HCT116 (cell line): Measurements from ENCODE around the gene MCM9. TPM values are rescaled to one million over a fixed set of nuclear protein-coding genes. Genes with fewer than 3 reads are reported as not detected.

Experiments used
- ATAC-seq: fragments of 200-7000 bp; cut with Tn5 transposase; 2 replicates; pipeline ENCODE4 v1.9.1; 2020; ENCODE audit warnings: mild to moderate bottlenecking, moderate library complexity
- BruUV-seq: library from RNA; stranded (reverse); fragments of 400-500 nt; replicated peaks from 2 replicates; lab custom pipeline; 2021; lab: Mats Ljungman, UMichigan
- CTCF ChIA-PET: fragments of 300-600 bp; sonication (Branson Sonifier 250); formaldehyde crosslinking; loops from one replicate; lab custom pipeline; 2021; ENCODE audit warnings: antibody characterized with exemption; lab: Charles Lee
- POLR2A ChIA-PET: fragments of 300-600, 350-600 bp; sonication (Branson Sonifier 250); formaldehyde crosslinking; loops from one replicate; lab custom pipeline; 2021; ENCODE audit warnings: antibody characterized with exemption; lab: Charles Lee
- RAD21 ChIA-PET, 2 experiments: fragments of 300-600 bp; sonication (Branson Sonifier 250); formaldehyde crosslinking; loops; one replicate each; lab custom pipeline; 2023; ENCODE audit warnings: low total read pairs in 2 of 2; ENCODE audit not compliant: uncharacterized antibody in 2 of 2, unreplicated experiment in 2 of 2, low non-redundant PET in 1 of 2; lab: Charles Lee
- DNase-seq: peaks from one replicate; pipeline ENCODE4 v3.0.0-alpha.2; 2010; ENCODE audit warnings: low read depth, low spot score
- H2AFZ ChIP-seq: fragments of 200-600 bp; shearing (Covaris generic), sonication (generic); 2 replicates; pipeline ENCODE4 v1.6.1; 2017; ENCODE audit warnings: low read depth, mixed run types, mixed read lengths, antibody characterized with exemption, low read length; ENCODE audit not compliant: poor library complexity, severe bottlenecking
- H3K27ac ChIP-seq: 2 replicates; pipeline ENCODE4 v1.5.1; 2012; ENCODE audit warnings: low read depth, low read length
- H3K27me3 ChIP-seq: fragments of 200-600 bp; sonication (generic); 2 replicates; pipeline ENCODE4 v1.6.1; 2016; ENCODE audit warnings: mixed run types, low read length, mixed read lengths; ENCODE audit not compliant: insufficient read depth
- H3K36me3 ChIP-seq, 2 experiments: fragments of 200-500 bp in 1 of 2; fragments of 200-600 bp in 1 of 2; sonication (Bioruptor generic) in 1 of 2; sonication (generic) in 1 of 2; 2 replicates each; pipeline versions ENCODE4 v1.5.1 to v1.6.1; 2014 to 2016; ENCODE audit warnings: low read length in 2 of 2, inconsistent platforms in 1 of 2, mixed read lengths in 1 of 2, mixed run types in 1 of 2; ENCODE audit not compliant: insufficient read depth in 2 of 2, control insufficient read depth in 1 of 2
- H3K4me1 ChIP-seq, 2 experiments: fragments of 200-600 bp in 1 of 2; sonication (generic) in 1 of 2; 2 replicates each; pipeline versions ENCODE4 v1.5.1 to v1.6.1; 2012 to 2017; ENCODE audit warnings: low read length in 2 of 2, inconsistent platforms in 1 of 2, mild to moderate bottlenecking in 1 of 2, mixed read lengths in 1 of 2, mixed run types in 1 of 2, moderate library complexity in 1 of 2; ENCODE audit not compliant: insufficient read depth in 2 of 2, control insufficient read depth in 1 of 2
- H3K4me2 ChIP-seq: fragments of 200-600 bp; sonication (generic); 2 replicates; pipeline ENCODE4 v1.6.1; 2017; ENCODE audit warnings: mixed run types, low read length, mixed read lengths
- H3K4me3 ChIP-seq, 2 experiments: fragments of 200-600 bp in 1 of 2; sonication (generic) in 1 of 2; replicated peaks in 1 of 2; 2 replicates each; pipeline ENCODE4 v1.5.1; 2011 to 2016; ENCODE audit warnings: low read length in 2 of 2, control low read depth in 1 of 2, low read depth in 1 of 2, mild to moderate bottlenecking in 1 of 2, mixed read lengths in 1 of 2, mixed run types in 1 of 2
- H3K79me2 ChIP-seq: fragments of 200-600 bp; sonication (generic); 2 replicates; pipeline ENCODE4 v1.6.1; 2017; ENCODE audit warnings: mild to moderate bottlenecking, mixed run types, low read length, moderate library complexity, mixed read lengths; ENCODE audit not compliant: insufficient read depth
- H3K9ac ChIP-seq: fragments of 200-600 bp; sonication (generic); 2 replicates; pipeline ENCODE4 v1.6.1; 2016; ENCODE audit warnings: low read length, mixed read lengths
- H3K9me2 ChIP-seq: fragments of 200-600 bp; sonication (generic), shearing (Covaris generic); 2 replicates; pipeline ENCODE4 v1.6.1; 2017; ENCODE audit warnings: mixed run types, mild to moderate bottlenecking, moderate library complexity; ENCODE audit not compliant: insufficient read depth
- H3K9me3 ChIP-seq, 2 experiments: fragments of 200-500 bp in 1 of 2; fragments of 200-600 bp in 1 of 2; sonication (Bioruptor generic) in 1 of 2; sonication (generic) in 1 of 2; 2 replicates each; pipeline ENCODE4 v1.6.1; 2014 to 2017; ENCODE audit warnings: low read length in 2 of 2, mixed read lengths in 2 of 2, inconsistent platforms in 1 of 2, low read depth in 1 of 2, mild to moderate bottlenecking in 1 of 2, mixed run types in 1 of 2, moderate library complexity in 1 of 2; ENCODE audit not compliant: control insufficient read depth in 1 of 2, insufficient read depth in 1 of 2
- H4K20me1 ChIP-seq: fragments of 200-600 bp; sonication (generic), shearing (Covaris generic); 2 replicates; pipeline ENCODE4 v1.6.1; 2017; ENCODE audit warnings: mixed run types, mild to moderate bottlenecking, moderate library complexity; ENCODE audit not compliant: insufficient read depth
- CEBPB ChIP-seq: IDR thresholded peaks from 2 replicates; pipeline ENCODE4 v1.6.1; 2012; ENCODE audit warnings: low read depth
- ELF1 ChIP-seq: IDR thresholded peaks from 2 replicates; pipeline ENCODE4 v1.6.1; 2012; ENCODE audit warnings: low read depth, borderline replicate concordance
- EZH2 ChIP-seq: fragments of 200-600 bp; sonication (generic); IDR thresholded peaks from 2 replicates; pipeline ENCODE4 v1.6.1; 2017; ENCODE audit warnings: antibody characterized with exemption, mixed run types
- POLR2AphosphoS5 ChIP-seq: IDR thresholded peaks from 2 replicates; pipeline ENCODE4 v1.6.1; 2011; ENCODE audit warnings: mild to moderate bottlenecking, low read depth, low read length, moderate library complexity
- TCF7L2 ChIP-seq: IDR thresholded peaks from 2 replicates; pipeline ENCODE4 v1.7.0; 2011; ENCODE audit warnings: borderline replicate concordance, inconsistent platforms; ENCODE audit not compliant: insufficient read depth, insufficient read length; ENCODE audit errors: extremely low read depth
- ZFX ChIP-seq: fragments of 450-650 bp; IDR thresholded peaks from 2 replicates; pipeline ENCODE4 v1.6.1; 2017
- ZNF274 ChIP-seq: fragments of 200-500 bp; sonication (Bioruptor generic); IDR thresholded peaks from 2 replicates; pipeline ENCODE4 v1.6.1; 2014; ENCODE audit warnings: mild to moderate bottlenecking, low read depth, low read length, inconsistent platforms
- intact Hi-C: fragments of 100-400 bp; cut with micrococcal nuclease; formaldehyde crosslinking; loops from 2 replicates; pipeline ENCODE4 v1.10.0; 2022
- total RNA-seq: library from RNA; stranded (reverse); gene quantifications from one replicate; pipeline ENCODE4 v1.2.1, GENCODE V29; 2021; ENCODE audit not compliant: unreplicated experiment
- TF ChIP-seq, protein P1 (sequence below): IDR thresholded peaks from 2 replicates; pipeline ENCODE4 v1.6.1; 2012; ENCODE audit warnings: low read depth

MCM9 gene
- total RNA-seq, 1 experiment from 2014 or later = 13.6 TPM

- TF ChIP-seq POLR2AphosphoS5 = no peak
Measured at GRCh38 chr6:118982575-118982911, 47.6 kb upstream of the MCM9 start (continued).

- DNase-seq = no peak
- CTCF ChIA-PET = no interaction called here
Measured at GRCh38 chr6:118981884-118982574, 47.1 kb upstream of the MCM9 start.

DNA sequence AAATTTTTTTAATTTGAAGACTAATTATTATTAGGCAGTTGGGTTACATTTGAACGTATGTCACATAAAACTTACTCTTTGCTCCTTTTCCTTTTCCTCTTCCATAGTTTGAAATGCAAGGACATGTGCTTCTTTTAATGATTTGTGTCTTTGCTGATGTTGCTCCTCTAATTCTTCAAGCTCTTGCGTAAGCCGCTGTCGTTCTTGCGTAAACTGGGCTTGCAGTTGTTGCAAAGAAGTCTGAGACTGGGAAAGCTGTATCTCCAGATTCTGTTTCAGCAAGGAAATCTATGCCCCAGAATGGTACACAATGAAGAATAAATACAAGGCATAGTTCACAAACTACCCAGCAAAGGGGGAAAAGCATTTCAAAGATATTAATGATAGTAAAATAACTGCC lies 45.1 kb upstream of the MCM9 start:
- intact Hi-C loops = no loop called here
- no peaks in the 10 kb centered on the region for H3K36me3 ChIP-seq
- no TSS peak for BruUV-seq
- H3K27me3 ChIP-seq = no peaks in the 10 kb centered on the region
- no peak for DNase-seq
- H3K9me2 ChIP-seq = no peaks in the 10 kb centered on the region
- H4K20me1 ChIP-seq = no peaks in the 10 kb centered on the region
- ATAC-seq = no peak
- no peaks in the 10 kb centered on the region for H3K4me1 ChIP-seq
- H3K27ac ChIP-seq = no peak overlapping the region
- no peak overlapping the region for H2AFZ ChIP-seq
- H3K4me3 ChIP-seq = no peak overlapping the region
- ChIA-PET CTCF (interaction anchor here (1.6 kb wide), 1 partner anchor 131 kb away, joined by 6 read pairs; no protein-coding TSS in a partner anchor), POLR2A (no interaction called here)
- no peak overlapping the region for H3K4me2 ChIP-seq
- H3K79me2 ChIP-seq = no peaks in the 10 kb centered on the region
- TF ChIP-seq TCF7L2 = no peak
- no peak for TF ChIP-seq ZFX
- TF ChIP-seq, protein P1, sequence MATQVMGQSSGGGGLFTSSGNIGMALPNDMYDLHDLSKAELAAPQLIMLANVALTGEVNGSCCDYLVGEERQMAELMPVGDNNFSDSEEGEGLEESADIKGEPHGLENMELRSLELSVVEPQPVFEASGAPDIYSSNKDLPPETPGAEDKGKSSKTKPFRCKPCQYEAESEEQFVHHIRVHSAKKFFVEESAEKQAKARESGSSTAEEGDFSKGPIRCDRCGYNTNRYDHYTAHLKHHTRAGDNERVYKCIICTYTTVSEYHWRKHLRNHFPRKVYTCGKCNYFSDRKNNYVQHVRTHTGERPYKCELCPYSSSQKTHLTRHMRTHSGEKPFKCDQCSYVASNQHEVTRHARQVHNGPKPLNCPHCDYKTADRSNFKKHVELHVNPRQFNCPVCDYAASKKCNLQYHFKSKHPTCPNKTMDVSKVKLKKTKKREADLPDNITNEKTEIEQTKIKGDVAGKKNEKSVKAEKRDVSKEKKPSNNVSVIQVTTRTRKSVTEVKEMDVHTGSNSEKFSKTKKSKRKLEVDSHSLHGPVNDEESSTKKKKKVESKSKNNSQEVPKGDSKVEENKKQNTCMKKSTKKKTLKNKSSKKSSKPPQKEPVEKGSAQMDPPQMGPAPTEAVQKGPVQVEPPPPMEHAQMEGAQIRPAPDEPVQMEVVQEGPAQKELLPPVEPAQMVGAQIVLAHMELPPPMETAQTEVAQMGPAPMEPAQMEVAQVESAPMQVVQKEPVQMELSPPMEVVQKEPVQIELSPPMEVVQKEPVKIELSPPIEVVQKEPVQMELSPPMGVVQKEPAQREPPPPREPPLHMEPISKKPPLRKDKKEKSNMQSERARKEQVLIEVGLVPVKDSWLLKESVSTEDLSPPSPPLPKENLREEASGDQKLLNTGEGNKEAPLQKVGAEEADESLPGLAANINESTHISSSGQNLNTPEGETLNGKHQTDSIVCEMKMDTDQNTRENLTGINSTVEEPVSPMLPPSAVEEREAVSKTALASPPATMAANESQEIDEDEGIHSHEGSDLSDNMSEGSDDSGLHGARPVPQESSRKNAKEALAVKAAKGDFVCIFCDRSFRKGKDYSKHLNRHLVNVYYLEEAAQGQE = no peak
- TF ChIP-seq CEBPB = peak; percentile 83
- TF ChIP-seq, all 23 proteins: peak for 1
- RAD21 ChIA-PET = no interaction called here
- Histone ChIP-seq H3K9ac (no peak overlapping the region), H3K9me3 (no peaks in the 10 kb centered on the region)

More at GRCh38 chr6:118981884-118982574, 47.1 kb upstream of the MCM9 start:
- BruUV-seq = no TSS peak
- Histone ChIP-seq H3K4me1 (no peaks in the 10 kb centered on the region), H3K9ac (no peak overlapping the region), H3K36me3 (no peaks in the 10 kb centered on the region), H3K9me3 (no peaks in the 10 kb centered on the region), H3K9me2 (no peaks in the 10 kb centered on the region), H3K27ac (no peak overlapping the region), H3K4me3 (no peak overlapping the region), H3K79me2 (no peaks in the 10 kb centered on the region), H4K20me1 (no peaks in the 10 kb centered on the region), H3K4me2 (no peak overlapping the region), H2AFZ (no peak overlapping the region), H3K27me3 (no peaks in the 10 kb centered on the region)
- intact Hi-C loops = no loop called here
- ChIA-PET RAD21 (no interaction called here), POLR2A (no interaction called here)
- TF ChIP-seq EZH2 (no peak), ZNF274 (no peak), ELF1 (no peak), TCF7L2 (no peak), CEBPB (no peak)
- ATAC-seq = no peak
